IMR-90 (cell line): ENCODE results near the gene KRT71. TPM values are rescaled to one million over a fixed set of nuclear protein-coding genes. Genes with fewer than 3 reads are reported as not detected.

ENCODE experiments used
- ATAC-seq: fragments of 200-7000 bp; cut with Tn5 transposase; 2 replicates; pipeline ENCODE4 v1.9.1; 2020; ENCODE audit warnings: low read depth, mild to moderate bottlenecking, moderate library complexity
- BruUV-seq: library from RNA; stranded (reverse); fragments of 400-500 nt; replicated peaks from 2 replicates; lab custom pipeline; 2021; lab: Mats Ljungman, UMichigan
- CTCF ChIA-PET: fragments of 300-600 bp; formaldehyde crosslinking; extraction: SDS; loops from one replicate; lab custom pipeline; 2021; ENCODE audit warnings: antibody characterized with exemption; lab: Yijun Ruan, JAX
- POLR2A ChIA-PET: fragments of 300-600 bp; sonication (Branson Sonifier 250); formaldehyde crosslinking; loops from one replicate; lab custom pipeline; 2022; ENCODE audit warnings: antibody characterized with exemption; ENCODE audit not compliant: unreplicated experiment; lab: Charles Lee
- DNase-seq: peaks from one replicate; pipeline ENCODE4 v3.0.0; 2013
- H2AFZ ChIP-seq: replicated peaks from 2 replicates; pipeline ENCODE3; 2013; ENCODE audit warnings: low read length, mild to moderate bottlenecking; ENCODE audit not compliant: poor library complexity
- H2AK5ac ChIP-seq: 2 replicates; pipeline ENCODE4 v1.6.1; 2013; ENCODE audit warnings: low read depth, low read length, inconsistent platforms
- H2AK9ac ChIP-seq: replicated peaks from 2 replicates; pipeline ENCODE3; 2013; ENCODE audit warnings: mild to moderate bottlenecking, low read depth, low read length, moderate library complexity; ENCODE audit not compliant: poor library complexity
- H2BK120ac ChIP-seq: 2 replicates; pipeline ENCODE4 v1.6.1; 2013; ENCODE audit warnings: low read depth, low read length, inconsistent platforms
- H2BK15ac ChIP-seq: 3 replicates; pipeline ENCODE4 v1.6.1; 2013; ENCODE audit warnings: low read depth, low read length, inconsistent platforms
- H2BK20ac ChIP-seq: 2 replicates; pipeline ENCODE4 v1.6.1; 2013; ENCODE audit warnings: low read depth, mild to moderate bottlenecking, inconsistent platforms, low read length, moderate library complexity
- H2BK5ac ChIP-seq: 2 replicates; pipeline ENCODE4 v1.6.1; 2013; ENCODE audit warnings: mild to moderate bottlenecking, low read depth, low read length, inconsistent platforms; ENCODE audit not compliant: poor library complexity, severe bottlenecking
- H3K14ac ChIP-seq: replicated peaks from 2 replicates; pipeline ENCODE4 v1.6.1; 2013; ENCODE audit warnings: low read depth, low read length, inconsistent platforms
- H3K18ac ChIP-seq: 2 replicates; pipeline ENCODE4 v1.6.1; 2013; ENCODE audit warnings: low read depth, low read length, control low read depth
- H3K23ac ChIP-seq: 2 replicates; pipeline ENCODE4 v1.6.1; 2013; ENCODE audit warnings: low read depth, low read length, inconsistent platforms
- H3K27ac ChIP-seq: 2 replicates; pipeline ENCODE4 v1.5.1; 2013; ENCODE audit warnings: mild to moderate bottlenecking, control low read depth, low read length; ENCODE audit not compliant: insufficient read depth
- H3K27me3 ChIP-seq: 2 replicates; pipeline ENCODE4 v1.6.1; 2013; ENCODE audit warnings: low read length; ENCODE audit not compliant: control insufficient read depth, insufficient read depth
- H3K36me3 ChIP-seq: 2 replicates; pipeline ENCODE4 v1.6.1; 2013; ENCODE audit warnings: low read length, mixed read lengths; ENCODE audit not compliant: control insufficient read depth, insufficient read depth
- H3K4ac ChIP-seq: 2 replicates; pipeline ENCODE4 v1.6.1; 2013; ENCODE audit warnings: low read depth, low read length, inconsistent platforms
- H3K4me1 ChIP-seq: 2 replicates; pipeline ENCODE4 v1.6.1; 2013; ENCODE audit warnings: low read length, mixed read lengths; ENCODE audit not compliant: control insufficient read depth, insufficient read depth
- H3K4me2 ChIP-seq: 2 replicates; pipeline ENCODE4 v1.6.1; 2013; ENCODE audit warnings: low read depth, mild to moderate bottlenecking, control low read depth, low read length, moderate library complexity
- H3K4me3 ChIP-seq: 2 replicates; pipeline ENCODE4 v1.5.1; 2013; ENCODE audit warnings: low read depth, mild to moderate bottlenecking, control low read depth, low read length, moderate library complexity; ENCODE audit not compliant: insufficient read depth
- H3K56ac ChIP-seq: 2 replicates; pipeline ENCODE4 v1.6.1; 2013; ENCODE audit warnings: low read length, inconsistent platforms; ENCODE audit not compliant: insufficient read depth; ENCODE audit errors: extremely low read depth
- H3K79me1 ChIP-seq, 2 experiments: 2 replicates each; pipeline ENCODE4 v1.6.1; 2013; ENCODE audit warnings: low read length in 2 of 2, inconsistent platforms in 1 of 2, low read depth in 1 of 2
- H3K9ac ChIP-seq: 2 replicates; pipeline ENCODE4 v1.6.1; 2013; ENCODE audit warnings: low read depth, low read length, control low read depth
- H3K9me1 ChIP-seq: 2 replicates; pipeline ENCODE4 v1.6.1; 2013; ENCODE audit warnings: low read length, inconsistent platforms; ENCODE audit not compliant: insufficient read depth
- H3K9me3 ChIP-seq: 2 replicates; pipeline ENCODE4 v1.6.1; 2013; ENCODE audit warnings: low read length; ENCODE audit not compliant: control insufficient read depth, insufficient read depth
- H4K20me1 ChIP-seq: 2 replicates; pipeline ENCODE4 v1.6.1; 2013; ENCODE audit warnings: low read length, inconsistent platforms; ENCODE audit not compliant: insufficient read depth
- H4K5ac ChIP-seq: 2 replicates; pipeline ENCODE4 v1.6.1; 2013; ENCODE audit warnings: mild to moderate bottlenecking, low read depth, low read length, control low read depth
- H4K8ac ChIP-seq, 2 experiments: 2 replicates each; pipeline ENCODE4 v1.6.1; 2013; ENCODE audit warnings: low read depth in 2 of 2, low read length in 2 of 2, control low read depth in 1 of 2, inconsistent platforms in 1 of 2
- H4K91ac ChIP-seq: 2 replicates; pipeline ENCODE4 v1.6.1; 2013; ENCODE audit warnings: low read depth, low read length, inconsistent platforms; ENCODE audit not compliant: insufficient read depth
- CEBPB ChIP-seq: IDR thresholded peaks from 2 replicates; pipeline ENCODE4 v1.6.1; 2012; ENCODE audit warnings: low read depth, low read length, improper control_type of control experiment
- MAFK ChIP-seq: IDR thresholded peaks from 2 replicates; pipeline ENCODE4 v1.6.1; 2012; ENCODE audit warnings: low read depth, low read length, improper control_type of control experiment
- MXI1 ChIP-seq: IDR thresholded peaks from 2 replicates; pipeline ENCODE4 v1.6.1; 2012; ENCODE audit warnings: low read depth, mild to moderate bottlenecking, low read length, moderate library complexity, borderline replicate concordance
- WGBS, 2 experiments: methylation state at CpG; one replicate each; pipeline versions ENCODE4 v1.1.5 to v1.1.7; 2013; ENCODE audit warnings: missing lambda C conversion rate in 2 of 2; ENCODE audit not compliant: insufficient read length in 1 of 2; ENCODE audit errors: extremely low coverage in 2 of 2; 5-methylcytosine and 5-hydroxymethylcytosine counted together
- dilution Hi-C: fragments of 300-500 bp; cut with HindIII; formaldehyde crosslinking; loops from one replicate; pipeline ENCODE4 v1.14.3; 2018; ENCODE audit warnings: low sequenced_read_pairs; ENCODE audit not compliant: unreplicated experiment
- in situ Hi-C: fragments of 300-500 bp; cut with MboI; formaldehyde crosslinking; loops from 3 replicates; pipeline ENCODE4 v1.14.3; 2019; ENCODE audit warnings: low sequenced_read_pairs, inconsistent platforms, mixed read lengths
- intact Hi-C: fragments of 100-400 bp; cut with micrococcal nuclease; formaldehyde crosslinking; loops from 2 replicates; pipeline ENCODE4 v1.10.0; 2022
- polyA plus RNA-seq, 3 experiments: library from polyadenylated mRNA; depleted of rRNA; stranded (reverse); fragments of >200 nt; gene quantifications; 2 replicates each; pipeline ENCODE4 v1.2.3, GENCODE V29; 2012; ENCODE audit warnings: low replicate concordance in 1 of 3
- total RNA-seq: library from RNA; depleted of rRNA; stranded (reverse); fragments of >200 nt; gene quantifications from 2 replicates; pipeline ENCODE4 v1.2.3, GENCODE V29; 2012

KRT71 gene
- total and polyA plus RNA-seq, 2 of the 4 experiments (the other 2 are of a cell fraction) = not detected

DNA sequence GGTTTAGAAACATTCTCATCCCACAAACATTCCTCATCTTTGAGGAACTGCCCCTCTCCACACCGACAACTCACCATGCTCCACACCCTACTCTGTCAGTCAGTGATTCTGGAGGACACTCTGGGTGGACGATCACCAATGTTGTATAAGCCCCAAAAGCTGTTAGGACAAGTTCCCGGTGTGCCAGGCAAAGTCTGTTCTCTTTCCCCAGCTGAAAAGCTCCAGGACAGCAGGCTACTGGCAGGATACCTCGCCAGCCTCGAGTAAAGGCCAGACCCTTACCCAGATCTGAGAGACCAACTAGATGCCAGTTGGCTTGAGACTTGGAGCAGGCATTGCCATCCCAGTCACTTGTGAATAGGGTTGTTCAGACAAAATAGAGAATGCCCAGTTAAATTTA is 44.7 kb downstream of the KRT71 start:
- no peak for DNase-seq
- Histone ChIP-seq H3K9ac (no peak overlapping the region), H3K23ac (no peak overlapping the region), H2BK120ac (no peak overlapping the region), H3K14ac (no peak overlapping the region), H3K4me2 (no peak overlapping the region), H2BK5ac (no peak overlapping the region), H3K56ac (no peak overlapping the region), H3K4ac (no peak overlapping the region), H4K8ac (no peak overlapping the region), H2BK20ac (no peak overlapping the region), H2BK15ac (no peak overlapping the region), H3K9me1 (no peaks in the 10 kb centered on the region), H3K27ac (no peak overlapping the region), H3K9me3 (no peaks in the 10 kb centered on the region), H3K18ac (no peak overlapping the region), H3K36me3 (no peaks in the 10 kb centered on the region), H3K4me3 (no peak overlapping the region), H4K91ac (no peak overlapping the region), H4K20me1 (no peaks in the 10 kb centered on the region), H3K27me3 (peaks cover 7% of the 10 kb centered on the region), H2AK5ac (no peak overlapping the region), H3K79me1 (no peaks in the 10 kb centered on the region), H4K5ac (no peak overlapping the region), H3K4me1 (no peaks in the 10 kb centered on the region), H2AK9ac (no peak overlapping the region), H2AFZ (no peak overlapping the region)
- WGBS, 2 experiments = 0% methylated on average over 1 of the region's 5 CpGs; no CpG with 5 or more reads in 1 of the 2 experiments
- intact Hi-C loops (no loop called here), in situ Hi-C loops (no loop called here), dilution Hi-C loops (no loop called here)
- ChIA-PET POLR2A (no interaction called here), CTCF (no interaction called here)
- no peak for ATAC-seq
- BruUV-seq = no TSS peak
- TF ChIP-seq MAFK = no peak
- no peak for TF ChIP-seq MXI1
- TF ChIP-seq CEBPB = no peak
